ENCODE data around the gene GTF2F1. TPM values are rescaled to one million over a fixed set of nuclear protein-coding genes. Genes with fewer than 3 reads are reported as not detected.
"Not testable (repeated sequence)": the region's sequence is repeated elsewhere in the genome, so short reads cannot be mapped to it uniquely, and the experiment has no call there.

Gene GTF2F1
- total RNA-seq, 1 donor from 2014 or later = 39.1 TPM

GRCh38 chr19:6418562-6418932 is 25.6 kb upstream of the GTF2F1 start:
- no peak for DNase-seq (ENCODE audit: low spot score)

GRCh38 chr19:6417713-6418561 is 25.0 kb upstream of the GTF2F1 start:
- DNase-seq (ENCODE audit: low spot score) = no peak

- no peak for DNase-seq (ENCODE audit: low spot score)
Measured at GRCh38 chr19:6416658-6417405, 23.9 kb upstream of the GTF2F1 start.

- no peak for DNase-seq (ENCODE audit: low spot score)
Measured at GRCh38 chr19:6415591-6416190, 22.7 kb upstream of the GTF2F1 start.

GRCh38 chr19:6414793-6415590 is 22.0 kb upstream of the GTF2F1 start:
- DNase-seq (ENCODE audit: low spot score) = no peak

GRCh38 chr19:6413721-6414643 is 21.0 kb upstream of the GTF2F1 start:
- DNase-seq (ENCODE audit: low spot score) = no peak

- no peak for DNase-seq (ENCODE audit: low spot score)
Measured at GRCh38 chr19:6413291-6413690, 20.3 kb upstream of the GTF2F1 start.

GRCh38 chr19:6412447-6413091 is 19.6 kb upstream of the GTF2F1 start:
- DNase-seq (ENCODE audit: low spot score) = no peak

- no peak for DNase-seq (ENCODE audit: low spot score)
Measured at GRCh38 chr19:6412061-6412446, 19.1 kb upstream of the GTF2F1 start.

GRCh38 chr19:6409346-6409745 is 16.4 kb upstream of the GTF2F1 start:
- no peak for DNase-seq (ENCODE audit: low spot score)

GRCh38 chr19:6406401-6406800 is 13.4 kb upstream of the GTF2F1 start:
- no peak for DNase-seq (ENCODE audit: low spot score)

- DNase-seq (ENCODE audit: low spot score) = no peak
Measured at GRCh38 chr19:6402837-6403608, 10.1 kb upstream of the GTF2F1 start.

GRCh38 chr19:6402058-6402457 is 9.1 kb upstream of the GTF2F1 start:
- DNase-seq (ENCODE audit: low spot score) = no peak

- not testable (repeated sequence) for DNase-seq (ENCODE audit: low spot score)
Measured at GRCh38 chr19:6400062-6400944, 7.3 kb upstream of the GTF2F1 start.

- DNase-seq (ENCODE audit: low spot score) = no peak
Measured at GRCh38 chr19:6396305-6396704, 3.3 kb upstream of the GTF2F1 start.

GRCh38 chr19:6394831-6395230 is 1.9 kb upstream of the GTF2F1 start:
- no peak for DNase-seq (ENCODE audit: low spot score)

- no peak for DNase-seq (ENCODE audit: low spot score)
Measured at GRCh38 chr19:6393983-6394412, 1.0 kb upstream of the GTF2F1 start.

Data from mesenteric fat pad (tissue), 1 donor.